ENCODE results near the gene CTTN.

CTTN gene

GRCh38 chr11:70418130-70418529 lies 19.8 kb downstream of the CTTN start:
- TF ChIP-seq SIN3A (IDR thresholded peaks at IDR 0.05; ENCODE audit: borderline replicate concordance, insufficient read depth, low read length), result no peak
- TF ChIP-seq POLR2AphosphoS5 (IDR thresholded peaks at IDR 0.05; ENCODE audit: low read depth, low read length), result no peak
- TF ChIP-seq FOXP2 (optimal IDR thresholded peaks at IDR 0.05; ENCODE audit: borderline replicate concordance, extremely low read depth, extremely low read length, insufficient read depth), result no peak
- no peak for TF ChIP-seq TAF1 (IDR thresholded peaks at IDR 0.05; ENCODE audit: borderline replicate concordance, insufficient read depth, low read length)
- no peak for TF ChIP-seq REST (IDR thresholded peaks at IDR 0.05; ENCODE audit: insufficient read depth in 1 of 2, low read depth in 2 of 2, low read length in 2 of 2)

GRCh38 chr11:70419307-70420007 lies 21.1 kb downstream of the CTTN start:
- TF ChIP-seq POLR2AphosphoS5 (IDR thresholded peaks at IDR 0.05; ENCODE audit: low read depth, low read length) (no peak), SIN3A (IDR thresholded peaks at IDR 0.05; ENCODE audit: borderline replicate concordance, insufficient read depth, low read length) (no peak), TAF1 (IDR thresholded peaks at IDR 0.05; ENCODE audit: borderline replicate concordance, insufficient read depth, low read length) (no peak), REST (IDR thresholded peaks at IDR 0.05; ENCODE audit: insufficient read depth in 1 of 2, low read depth in 2 of 2, low read length in 2 of 2) (no peak), FOXP2 (optimal IDR thresholded peaks at IDR 0.05; ENCODE audit: borderline replicate concordance, extremely low read depth, extremely low read length, insufficient read depth) (no peak)

- TF ChIP-seq TAF1 (IDR thresholded peaks at IDR 0.05; ENCODE audit: borderline replicate concordance, insufficient read depth, low read length) (no peak), POLR2AphosphoS5 (IDR thresholded peaks at IDR 0.05; ENCODE audit: low read depth, low read length) (0 out of 2 replicates have a peak, but pooled peaks have one; percentile 17), FOXP2 (optimal IDR thresholded peaks at IDR 0.05; ENCODE audit: borderline replicate concordance, extremely low read depth, extremely low read length, insufficient read depth) (peak; percentile 97), SIN3A (IDR thresholded peaks at IDR 0.05; ENCODE audit: borderline replicate concordance, insufficient read depth, low read length) (peak; percentile 94; the same call in 1 of the 2 replicates), REST (IDR thresholded peaks at IDR 0.05; ENCODE audit: insufficient read depth in 1 of 2, low read depth in 2 of 2, low read length in 2 of 2) (peak in 1 of 2 experiments; percentile 65; a peak in 1 of 4 replicates)
These were observed 21.7 kb downstream of the CTTN start for GRCh38 chr11:70420008-70420464.

GRCh38 chr11:70420496-70420895 lies 22.2 kb downstream of the CTTN start:
- TF ChIP-seq REST (IDR thresholded peaks at IDR 0.05; ENCODE audit: insufficient read depth in 1 of 2, low read depth in 2 of 2, low read length in 2 of 2), result no peak
- no peak for TF ChIP-seq POLR2AphosphoS5 (IDR thresholded peaks at IDR 0.05; ENCODE audit: low read depth, low read length)
- TF ChIP-seq TAF1 (IDR thresholded peaks at IDR 0.05; ENCODE audit: borderline replicate concordance, insufficient read depth, low read length), result no peak
- TF ChIP-seq FOXP2 (optimal IDR thresholded peaks at IDR 0.05; ENCODE audit: borderline replicate concordance, extremely low read depth, extremely low read length, insufficient read depth), result no peak
- TF ChIP-seq SIN3A (IDR thresholded peaks at IDR 0.05; ENCODE audit: borderline replicate concordance, insufficient read depth, low read length), result no peak
